A549 treated with AZD9567 at 1 μM for 4 hours (cell line): ENCODE data around the gene DAB2IP. TPM values are rescaled to one million over a fixed set of nuclear protein-coding genes. Genes with fewer than 3 reads are reported as not detected.

Experiments
- total RNA-seq: library from RNA; stranded (reverse); fragments of 200-300 nt; extraction: Qiagen RNA extraction; gene quantifications from 5 replicates; pipeline ENCODE4 v1.2.3, GENCODE V29; 2022; ENCODE audit not compliant: insufficient read depth

DAB2IP gene
- total RNA-seq, result 8.2 to 11.7 TPM (median 11.2 TPM) in 5 replicates

DNA sequence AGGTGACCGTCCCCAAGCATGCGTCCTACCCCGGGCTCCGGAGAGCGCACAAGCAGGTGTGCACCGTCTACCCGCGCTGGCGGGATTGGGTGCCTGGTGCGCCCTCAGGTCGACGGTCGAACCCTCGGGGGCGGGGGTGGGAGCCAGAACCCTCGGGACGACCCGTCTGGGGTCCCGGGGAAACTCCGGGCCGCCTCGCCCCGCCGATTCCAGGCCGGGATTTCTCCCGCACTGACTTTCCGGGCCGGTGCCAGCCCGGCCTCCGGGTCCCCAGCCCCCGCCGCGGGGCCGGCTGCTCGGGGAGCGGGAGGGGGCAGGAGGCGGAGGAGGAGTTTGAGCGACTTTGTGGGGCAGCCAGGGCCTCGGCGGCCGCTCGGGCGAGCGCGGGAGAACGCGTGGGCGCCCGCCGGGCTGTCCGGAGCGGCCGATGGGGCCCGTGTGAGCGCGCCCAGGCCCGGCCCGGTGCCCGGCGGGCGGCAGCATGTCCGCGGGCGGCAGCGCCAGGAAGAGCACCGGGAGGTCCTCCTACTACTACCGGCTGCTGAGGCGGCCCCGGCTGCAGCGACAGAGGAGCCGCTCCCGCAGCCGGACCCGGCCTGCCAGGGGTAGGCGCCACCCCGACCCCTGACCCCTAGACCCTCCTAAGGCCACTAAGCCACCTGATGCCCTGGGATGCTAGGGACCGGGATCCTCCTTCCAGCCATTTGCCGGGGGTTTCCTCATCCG, at the start of gene DAB2IP:
Gene DAB2IP, plus strand, starts transcription at position 340 of the 726 bp plus-strand sequence. Its CDS starts 142 bp downstream, at position 482.

Other genes with a start within 250 kb of the DAB2IP start
- not detected in 5 replicates for gene GGTA1, start 151.8 kb upstream of the DAB2IP start, total RNA-seq